ENCODE results near the gene FAH.

FAH gene

DNA sequence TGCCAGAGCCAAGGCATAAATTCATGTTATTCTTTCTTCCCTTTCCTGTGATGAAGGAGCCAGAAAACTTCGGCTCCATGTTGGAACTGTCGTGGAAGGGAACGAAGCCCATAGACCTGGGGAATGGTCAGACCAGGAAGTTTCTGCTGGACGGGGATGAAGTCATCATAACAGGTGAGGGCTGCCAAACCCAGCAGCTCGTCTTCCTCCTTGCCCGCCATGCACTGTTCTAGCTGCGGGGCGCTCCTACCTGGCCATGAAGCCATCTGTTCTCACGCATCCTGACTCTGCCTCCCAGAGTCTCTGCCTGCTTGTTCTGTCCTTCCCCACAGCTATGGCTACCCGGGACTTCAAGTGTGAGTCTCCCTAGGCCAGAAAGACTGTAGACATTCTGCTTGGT is 28.2 kb downstream of the FAH start:
- Histone ChIP-seq H3K9ac (ENCODE audit: low read length in 2 of 2) (no peak overlapping the region), H3K4me1 (ENCODE audit: control insufficient read depth, insufficient read depth, low read length) (peaks cover 4% of the 10 kb centered on the region), H3K9me3 (ENCODE audit: control insufficient read depth in 2 of 2, low read length in 2 of 2) (no peaks in the 10 kb centered on the region), H3K27me3 (ENCODE audit: control insufficient read depth in 1 of 2, insufficient read depth in 2 of 2, low read length in 2 of 2) (no peaks in the 10 kb centered on the region), H3K36me3 (ENCODE audit: control insufficient read depth in 2 of 2, insufficient read depth in 2 of 2, low read length in 2 of 2) (peaks cover 18 to 44% of the 10 kb centered on the region in 2 donors), H3K27ac (ENCODE audit: low read length) (no peak overlapping the region), H3K4me3 (ENCODE audit: low read length in 2 of 2) (no peak overlapping the region)

DNA sequence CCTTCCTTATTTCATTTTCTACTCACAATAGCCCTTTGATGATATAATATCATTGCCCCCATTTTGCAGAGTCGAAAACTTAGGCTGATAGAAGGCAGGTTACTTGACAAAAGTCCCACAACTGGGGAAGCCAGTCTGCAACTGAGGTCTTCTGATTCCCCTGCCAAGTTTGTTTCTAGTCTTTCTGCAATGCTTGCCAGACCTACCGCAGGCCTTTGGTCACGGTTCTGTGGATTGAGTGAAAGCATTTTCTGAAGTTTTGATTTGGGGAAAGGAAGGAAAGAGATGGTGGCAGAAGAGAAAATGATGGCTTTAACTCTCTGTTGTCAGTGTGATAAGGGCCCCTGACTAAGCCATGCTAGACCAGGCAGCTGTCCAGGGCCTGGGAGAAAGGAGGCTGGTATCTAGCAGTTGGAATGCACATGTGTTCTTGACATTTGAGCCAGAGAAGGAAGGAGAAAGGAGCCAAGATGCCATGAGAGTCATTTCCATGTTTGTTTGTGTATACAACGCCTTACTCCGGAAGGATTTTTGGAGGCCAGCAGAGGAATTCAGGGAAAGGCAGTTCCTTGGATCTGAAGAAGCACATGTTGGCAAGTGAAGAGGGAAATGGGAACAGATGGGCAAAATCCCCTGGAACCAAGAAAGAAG is 29.9 kb downstream of the FAH start:
- Histone ChIP-seq H3K4me3 (ENCODE audit: low read length in 2 of 2) (no peak overlapping the region), H3K27ac (ENCODE audit: low read length) (no peak overlapping the region), H3K4me1 (ENCODE audit: control insufficient read depth, insufficient read depth, low read length) (peaks cover 4% of the 10 kb centered on the region), H3K27me3 (ENCODE audit: control insufficient read depth in 1 of 2, insufficient read depth in 2 of 2, low read length in 2 of 2) (no peaks in the 10 kb centered on the region), H3K36me3 (ENCODE audit: control insufficient read depth in 2 of 2, insufficient read depth in 2 of 2, low read length in 2 of 2) (peaks cover 29 to 60% of the 10 kb centered on the region in 2 donors), H3K9me3 (ENCODE audit: control insufficient read depth in 2 of 2, low read length in 2 of 2) (no peaks in the 10 kb centered on the region), H3K9ac (ENCODE audit: low read length in 2 of 2) (no peak overlapping the region)

DNA sequence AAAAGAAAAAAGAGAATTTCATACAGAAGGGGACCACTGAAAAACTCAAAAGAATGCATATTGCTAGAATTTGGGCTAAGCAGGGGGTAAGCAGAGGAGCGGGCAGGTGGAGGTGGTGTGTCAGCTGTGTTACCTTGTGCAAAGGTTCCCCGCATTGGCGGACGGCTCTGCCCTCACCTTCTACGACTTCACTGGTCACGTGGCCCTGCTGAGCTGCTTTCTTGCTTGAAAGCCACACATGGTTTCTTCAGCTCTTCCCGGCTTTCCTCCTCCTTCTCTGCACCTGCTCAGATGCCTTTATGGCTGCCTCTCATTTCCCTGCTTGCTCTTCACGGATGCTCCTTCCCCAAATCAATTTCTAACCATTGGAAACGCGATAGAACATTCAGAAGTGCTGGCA is 30.5 kb downstream of the FAH start:
- no peaks in the 10 kb centered on the region for H3K27me3 ChIP-seq (ENCODE audit: control insufficient read depth in 1 of 2, insufficient read depth in 2 of 2, low read length in 2 of 2)
- no peaks in the 10 kb centered on the region for H3K9me3 ChIP-seq (ENCODE audit: control insufficient read depth in 2 of 2, low read length in 2 of 2)
- H3K27ac ChIP-seq (ENCODE audit: low read length) = no peak overlapping the region
- peaks cover 29 to 60% of the 10 kb centered on the region in 2 donors for H3K36me3 ChIP-seq (ENCODE audit: control insufficient read depth in 2 of 2, insufficient read depth in 2 of 2, low read length in 2 of 2)
- H3K4me1 ChIP-seq (ENCODE audit: control insufficient read depth, insufficient read depth, low read length) = peaks cover 4% of the 10 kb centered on the region
- no peak overlapping the region for H3K9ac ChIP-seq (ENCODE audit: low read length in 2 of 2)
- H3K4me3 ChIP-seq (ENCODE audit: low read length in 2 of 2) = no peak overlapping the region

DNA sequence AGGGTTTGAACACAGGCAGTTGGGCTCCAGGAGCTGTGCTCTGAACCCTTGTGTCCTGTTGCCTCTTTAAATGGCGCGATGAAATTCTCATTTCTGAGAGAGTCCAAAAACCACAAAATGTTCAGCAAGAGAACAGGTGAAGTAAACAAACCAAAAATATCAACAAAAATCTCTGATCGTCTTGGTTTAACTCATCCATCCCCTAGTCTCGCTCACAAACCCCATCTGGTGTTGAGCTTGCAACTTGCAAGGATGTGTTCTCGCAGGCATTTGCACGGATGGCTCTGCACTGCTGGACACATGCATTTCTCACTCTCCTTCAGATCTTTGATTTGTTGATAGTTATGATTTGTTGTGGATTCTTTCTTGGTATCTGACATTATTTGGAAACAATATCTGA is 31.1 kb downstream of the FAH start:
- Histone ChIP-seq H3K4me1 (ENCODE audit: control insufficient read depth, insufficient read depth, low read length) (peaks cover 4% of the 10 kb centered on the region), H3K36me3 (ENCODE audit: control insufficient read depth in 2 of 2, insufficient read depth in 2 of 2, low read length in 2 of 2) (peaks cover 29 to 60% of the 10 kb centered on the region in 2 donors), H3K9me3 (ENCODE audit: control insufficient read depth in 2 of 2, low read length in 2 of 2) (no peaks in the 10 kb centered on the region), H3K4me3 (ENCODE audit: low read length in 2 of 2) (no peak overlapping the region), H3K27me3 (ENCODE audit: control insufficient read depth in 1 of 2, insufficient read depth in 2 of 2, low read length in 2 of 2) (no peaks in the 10 kb centered on the region), H3K27ac (ENCODE audit: low read length) (no peak overlapping the region), H3K9ac (ENCODE audit: low read length in 2 of 2) (no peak overlapping the region)

DNA sequence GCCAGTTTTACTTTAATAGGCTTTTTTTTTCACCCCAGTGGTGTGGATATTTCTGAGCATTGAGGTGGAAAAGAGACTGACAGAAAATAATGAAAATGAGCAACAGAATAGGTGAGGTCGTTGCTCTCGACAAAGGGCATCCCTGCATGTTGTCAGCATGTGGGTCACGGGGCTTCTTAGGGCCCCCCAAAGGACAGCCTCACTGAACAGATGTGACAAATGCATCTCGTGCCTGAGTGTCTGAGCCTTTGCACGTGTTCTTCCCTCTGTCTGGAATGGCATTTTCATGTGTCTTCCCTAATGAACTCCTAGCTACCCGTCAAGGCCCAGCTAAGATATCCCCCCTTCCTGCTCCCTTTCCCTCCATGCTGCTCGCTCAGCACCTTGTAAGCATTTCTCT is 31.8 kb downstream of the FAH start:
- Histone ChIP-seq H3K27me3 (ENCODE audit: control insufficient read depth in 1 of 2, insufficient read depth in 2 of 2, low read length in 2 of 2) (no peaks in the 10 kb centered on the region), H3K36me3 (ENCODE audit: control insufficient read depth in 2 of 2, insufficient read depth in 2 of 2, low read length in 2 of 2) (peaks cover 29 to 58% of the 10 kb centered on the region in 2 donors), H3K9ac (ENCODE audit: low read length in 2 of 2) (no peak overlapping the region), H3K4me3 (ENCODE audit: low read length in 2 of 2) (no peak overlapping the region), H3K4me1 (ENCODE audit: control insufficient read depth, insufficient read depth, low read length) (peaks cover under 1% of the 10 kb centered on the region), H3K9me3 (ENCODE audit: control insufficient read depth in 2 of 2, low read length in 2 of 2) (no peaks in the 10 kb centered on the region), H3K27ac (ENCODE audit: low read length) (no peak overlapping the region)

DNA sequence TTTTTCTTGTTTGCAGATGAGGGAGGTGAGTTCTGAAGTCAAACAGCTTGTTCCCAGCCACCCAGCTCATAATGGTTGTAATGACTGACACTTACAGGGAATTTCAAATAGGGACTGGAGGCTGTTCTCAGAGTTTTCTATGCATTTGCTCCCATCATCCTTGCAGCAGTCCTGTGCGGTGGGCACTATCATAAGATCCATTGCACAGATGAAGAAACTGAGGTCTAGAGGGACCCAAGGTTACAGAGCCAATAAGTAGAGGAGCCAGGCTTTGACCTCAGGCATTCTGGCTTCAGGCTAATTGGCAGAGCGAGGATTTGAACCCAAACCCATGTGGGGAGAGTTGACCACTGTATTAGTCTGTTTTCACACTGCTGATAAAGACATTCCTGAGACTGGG is 32.4 kb downstream of the FAH start:
- H3K9ac ChIP-seq (ENCODE audit: low read length in 2 of 2) = no peak overlapping the region
- H3K9me3 ChIP-seq (ENCODE audit: control insufficient read depth in 2 of 2, low read length in 2 of 2) = no peaks in the 10 kb centered on the region
- peaks cover 29 to 52% of the 10 kb centered on the region in 2 donors for H3K36me3 ChIP-seq (ENCODE audit: control insufficient read depth in 2 of 2, insufficient read depth in 2 of 2, low read length in 2 of 2)
- H3K27me3 ChIP-seq (ENCODE audit: control insufficient read depth in 1 of 2, insufficient read depth in 2 of 2, low read length in 2 of 2) = no peaks in the 10 kb centered on the region
- no peak overlapping the region for H3K4me3 ChIP-seq (ENCODE audit: low read length in 2 of 2)
- H3K27ac ChIP-seq (ENCODE audit: low read length) = no peak overlapping the region
- H3K4me1 ChIP-seq (ENCODE audit: control insufficient read depth, insufficient read depth, low read length) = no peaks in the 10 kb centered on the region

DNA sequence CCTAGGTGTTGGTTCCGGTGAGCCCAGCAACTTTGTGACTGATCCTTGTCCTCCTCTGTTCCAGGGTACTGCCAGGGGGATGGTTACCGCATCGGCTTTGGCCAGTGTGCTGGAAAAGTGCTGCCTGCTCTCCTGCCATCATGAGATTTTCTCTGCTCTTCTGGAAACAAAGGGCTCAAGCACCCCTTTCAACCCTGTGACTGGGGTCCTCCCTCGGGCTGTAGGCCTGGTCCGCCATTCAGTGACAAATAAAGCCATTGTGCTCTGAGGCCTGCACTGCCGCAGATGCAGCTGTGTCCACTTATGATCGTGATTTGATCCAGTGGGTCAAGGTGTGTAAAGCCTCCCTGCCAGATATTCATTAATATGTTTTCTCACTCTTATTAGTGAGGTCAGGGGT is 33.3 kb downstream of the FAH start:
- H3K4me3 ChIP-seq (ENCODE audit: low read length in 2 of 2) = no peak overlapping the region
- no peaks in the 10 kb centered on the region for H3K9me3 ChIP-seq (ENCODE audit: control insufficient read depth in 2 of 2, low read length in 2 of 2)
- H3K27me3 ChIP-seq (ENCODE audit: control insufficient read depth in 1 of 2, insufficient read depth in 2 of 2, low read length in 2 of 2) = no peaks in the 10 kb centered on the region
- H3K4me1 ChIP-seq (ENCODE audit: control insufficient read depth, insufficient read depth, low read length) = no peaks in the 10 kb centered on the region
- H3K36me3 ChIP-seq (ENCODE audit: control insufficient read depth in 2 of 2, insufficient read depth in 2 of 2, low read length in 2 of 2) = peaks cover 25 to 47% of the 10 kb centered on the region in 2 donors
- H3K9ac ChIP-seq (ENCODE audit: low read length in 2 of 2) = no peak overlapping the region
- no peak overlapping the region for H3K27ac ChIP-seq (ENCODE audit: low read length)

DNA sequence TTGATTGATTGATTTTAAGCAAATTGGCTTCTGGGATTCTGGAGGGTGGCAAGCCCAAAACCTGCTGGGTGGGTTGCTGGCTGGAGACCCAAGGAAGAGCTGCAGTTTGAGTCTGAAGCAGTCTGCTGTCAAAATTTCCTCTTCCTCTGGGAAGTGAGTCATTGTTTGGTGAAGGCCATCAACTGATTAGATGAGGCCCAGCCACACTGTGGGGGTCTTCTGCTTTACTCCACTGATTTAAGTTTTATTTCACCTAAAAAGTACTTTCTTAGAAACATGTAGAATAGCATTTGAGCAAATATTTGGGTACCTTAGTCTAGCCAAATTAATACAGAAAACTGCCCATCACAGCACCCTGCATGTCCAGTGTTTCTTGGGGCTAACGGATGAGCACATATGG is 33.8 kb downstream of the FAH start:
- Histone ChIP-seq H3K36me3 (ENCODE audit: control insufficient read depth in 2 of 2, insufficient read depth in 2 of 2, low read length in 2 of 2) (peaks cover 21 to 43% of the 10 kb centered on the region in 2 donors), H3K4me3 (ENCODE audit: low read length in 2 of 2) (no peak overlapping the region), H3K27ac (ENCODE audit: low read length) (no peak overlapping the region), H3K4me1 (ENCODE audit: control insufficient read depth, insufficient read depth, low read length) (no peaks in the 10 kb centered on the region), H3K9me3 (ENCODE audit: control insufficient read depth in 2 of 2, low read length in 2 of 2) (no peaks in the 10 kb centered on the region), H3K27me3 (ENCODE audit: control insufficient read depth in 1 of 2, insufficient read depth in 2 of 2, low read length in 2 of 2) (no peaks in the 10 kb centered on the region), H3K9ac (ENCODE audit: low read length in 2 of 2) (no peak overlapping the region)

DNA sequence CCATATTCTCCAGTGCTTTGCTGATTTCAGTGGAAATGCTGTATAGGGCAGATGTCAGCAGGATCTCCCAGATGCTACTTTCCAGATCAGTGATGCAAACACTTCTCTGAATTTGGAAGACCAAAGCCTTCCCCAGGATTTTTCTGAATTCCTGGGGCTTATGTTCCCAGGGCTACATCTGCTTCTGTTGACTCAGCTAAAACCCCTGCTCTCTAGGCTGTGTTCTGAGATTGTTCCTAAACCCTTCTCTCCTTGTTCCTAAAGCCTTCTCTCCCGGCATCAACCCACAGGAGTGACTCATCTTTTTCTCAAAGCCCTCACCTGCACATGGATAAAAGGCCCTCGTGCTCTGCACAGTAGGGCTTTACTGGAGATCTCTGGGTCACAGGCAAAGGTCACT is 35.5 kb downstream of the FAH start:
- Histone ChIP-seq H3K9me3 (ENCODE audit: control insufficient read depth in 2 of 2, low read length in 2 of 2) (no peaks in the 10 kb centered on the region), H3K9ac (ENCODE audit: low read length in 2 of 2) (no peak overlapping the region), H3K27me3 (ENCODE audit: control insufficient read depth in 1 of 2, insufficient read depth in 2 of 2, low read length in 2 of 2) (no peaks in the 10 kb centered on the region), H3K36me3 (ENCODE audit: control insufficient read depth in 2 of 2, insufficient read depth in 2 of 2, low read length in 2 of 2) (peaks cover 21 to 35% of the 10 kb centered on the region in 2 donors), H3K4me1 (ENCODE audit: control insufficient read depth, insufficient read depth, low read length) (no peaks in the 10 kb centered on the region), H3K4me3 (ENCODE audit: low read length in 2 of 2) (no peak overlapping the region), H3K27ac (ENCODE audit: low read length) (no peak overlapping the region)

DNA sequence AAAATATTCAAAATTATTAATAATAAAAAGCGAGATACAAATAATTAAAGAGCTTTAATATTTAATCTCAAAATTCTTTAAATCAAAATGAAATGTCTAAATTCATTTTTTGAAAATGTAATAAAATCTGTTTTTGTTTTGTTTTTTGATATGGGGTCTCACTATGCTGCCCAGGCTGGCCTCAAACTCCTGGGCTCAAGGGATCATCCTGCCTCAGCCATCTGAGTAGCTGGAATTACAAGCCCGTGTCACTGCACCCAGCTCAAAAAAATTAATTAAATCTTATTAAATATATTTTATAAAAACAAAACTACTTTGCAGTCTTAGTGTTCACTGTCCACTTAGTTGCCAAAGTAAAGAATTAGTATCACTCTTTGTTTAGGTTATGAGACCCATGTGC is 38.4 kb downstream of the FAH start:
- Histone ChIP-seq H3K9ac (ENCODE audit: low read length in 2 of 2) (no peak overlapping the region), H3K4me1 (ENCODE audit: control insufficient read depth, insufficient read depth, low read length) (no peaks in the 10 kb centered on the region), H3K4me3 (ENCODE audit: low read length in 2 of 2) (no peak overlapping the region), H3K36me3 (ENCODE audit: control insufficient read depth in 2 of 2, insufficient read depth in 2 of 2, low read length in 2 of 2) (peaks cover 8 to 14% of the 10 kb centered on the region in 2 donors), H3K27ac (ENCODE audit: low read length) (no peak overlapping the region), H3K9me3 (ENCODE audit: control insufficient read depth in 2 of 2, low read length in 2 of 2) (no peaks in the 10 kb centered on the region), H3K27me3 (ENCODE audit: control insufficient read depth in 1 of 2, insufficient read depth in 2 of 2, low read length in 2 of 2) (no peaks in the 10 kb centered on the region)

DNA sequence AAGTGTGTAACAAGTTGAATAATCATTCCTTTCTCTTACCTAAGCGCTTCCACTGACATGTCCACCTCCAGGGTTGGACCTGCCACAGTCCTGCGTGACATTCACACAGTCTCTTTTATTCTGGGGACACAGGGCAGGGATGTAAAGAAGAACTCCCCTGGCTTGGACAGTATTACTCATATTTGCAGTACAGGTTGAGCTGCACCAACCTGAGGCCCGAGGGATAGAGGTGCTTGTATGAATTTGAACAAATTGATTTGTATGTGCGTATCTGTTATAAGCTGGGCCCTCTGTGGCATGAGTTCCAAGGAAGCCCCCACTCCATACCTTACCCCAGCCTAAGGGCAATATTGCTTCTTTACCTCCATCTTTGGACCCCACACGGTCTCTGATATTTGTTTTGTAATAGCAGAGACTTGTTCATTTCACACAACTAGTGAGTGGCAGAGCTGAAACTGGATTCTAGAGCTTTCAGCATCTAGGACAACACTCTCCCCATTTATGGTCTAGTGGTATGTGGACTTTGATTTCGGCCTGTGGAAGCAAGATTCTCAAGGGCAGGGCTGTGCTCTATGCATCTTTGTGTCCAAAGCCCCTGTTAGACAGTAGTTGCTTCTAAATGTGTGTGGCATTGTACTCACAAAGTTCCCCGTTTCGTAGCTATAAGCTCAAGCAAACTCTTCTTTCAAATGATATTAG is 39.2 kb downstream of the FAH start:
- H3K4me1 ChIP-seq (ENCODE audit: control insufficient read depth, insufficient read depth, low read length) = no peaks in the 10 kb centered on the region
- no peaks in the 10 kb centered on the region for H3K9me3 ChIP-seq (ENCODE audit: control insufficient read depth in 2 of 2, low read length in 2 of 2)
- peaks cover 1 to 6% of the 10 kb centered on the region in 2 donors for H3K36me3 ChIP-seq (ENCODE audit: control insufficient read depth in 2 of 2, insufficient read depth in 2 of 2, low read length in 2 of 2)
- peaks cover 0 to 2% of the 10 kb centered on the region in 2 donors for H3K27me3 ChIP-seq (ENCODE audit: control insufficient read depth in 1 of 2, insufficient read depth in 2 of 2, low read length in 2 of 2)
- H3K9ac ChIP-seq (ENCODE audit: low read length in 2 of 2) = no peak overlapping the region
- no peak overlapping the region for H3K4me3 ChIP-seq (ENCODE audit: low read length in 2 of 2)
- no peak overlapping the region for H3K27ac ChIP-seq (ENCODE audit: low read length)

All from stomach smooth muscle (tissue), 2 donors.